CD14-positive monocyte (primary cell): ENCODE measurements around the gene DNAH9. TPM values are rescaled to one million over a fixed set of nuclear protein-coding genes. Genes with fewer than 3 reads are reported as not detected.

Source experiments
- DNase-seq, 3 donors: peaks; one replicate each; pipeline ENCODE4 v3.0.0-alpha.2; 2011 to 2022
- H2AFZ ChIP-seq: 2 replicates; pipeline ENCODE4 v1.6.0; 2012; ENCODE audit warnings: mild to moderate bottlenecking, low read depth, low read length, inconsistent platforms; ENCODE audit not compliant: insufficient read depth, poor library complexity, severe bottlenecking
- H3K27ac ChIP-seq, 2 donors: 1 replicate in 1 of 2; 2 replicates in 1 of 2; pipeline ENCODE4 v1.5.1; 2012 to 2013; ENCODE audit warnings: low read length in 2 of 2, control low read depth in 1 of 2, inconsistent platforms in 1 of 2, low read depth in 1 of 2, mild to moderate bottlenecking in 1 of 2
- H3K27me3 ChIP-seq, 2 donors: one replicate each; pipeline versions ENCODE4 v1.6.0 to v1.6.1; 2011 to 2013; ENCODE audit warnings: low read length in 2 of 2; ENCODE audit not compliant: control insufficient read depth in 2 of 2, insufficient read depth in 2 of 2
- H3K36me3 ChIP-seq, 2 donors: replicated peaks in 1 of 2; 1 replicate in 1 of 2; 2 replicates in 1 of 2; pipeline versions ENCODE4 v1.5.1 to v1.6.1; 2012 to 2013; ENCODE audit warnings: low read length in 2 of 2, control low read depth in 1 of 2, inconsistent platforms in 1 of 2, mild to moderate bottlenecking in 1 of 2; ENCODE audit not compliant: insufficient read depth in 2 of 2, control insufficient read depth in 1 of 2
- H3K4me1 ChIP-seq, 2 donors: 1 replicate in 1 of 2; 2 replicates in 1 of 2; pipeline versions ENCODE4 v1.5.1 to v1.6.1; 2012 to 2013; ENCODE audit warnings: low read length in 2 of 2, control low read depth in 1 of 2, inconsistent platforms in 1 of 2, mild to moderate bottlenecking in 1 of 2, moderate library complexity in 1 of 2; ENCODE audit not compliant: insufficient read depth in 2 of 2, control insufficient read depth in 1 of 2
- H3K4me2 ChIP-seq: replicated peaks from 2 replicates; pipeline ENCODE3; 2012; ENCODE audit warnings: low read length, moderate library complexity, mild to moderate bottlenecking; ENCODE audit not compliant: poor library complexity, severe bottlenecking; ENCODE audit errors: extremely low read depth
- H3K4me3 ChIP-seq, 3 experiments: fragments of 200-600 bp in 1 of 3; sonication (generic) in 1 of 3; replicated peaks in 1 of 3; 1 replicate in 2 of 3; 2 replicates in 1 of 3; pipeline ENCODE4 v1.5.1; 2011 to 2013; ENCODE audit warnings: low read length in 3 of 3, mild to moderate bottlenecking in 3 of 3, control low read depth in 2 of 3, low read depth in 2 of 3, inconsistent platforms in 1 of 3, moderate library complexity in 1 of 3
- H3K79me2 ChIP-seq: 2 replicates; pipeline ENCODE4 v1.6.0; 2012; ENCODE audit warnings: mild to moderate bottlenecking, control low read depth, inconsistent platforms, low read length, moderate library complexity; ENCODE audit not compliant: insufficient read depth
- H3K9ac ChIP-seq: 2 replicates; pipeline ENCODE4 v1.6.0; 2017; ENCODE audit warnings: low read length, mild to moderate bottlenecking; ENCODE audit not compliant: insufficient read depth, poor library complexity, severe bottlenecking
- H3K9me3 ChIP-seq, 2 donors: replicated peaks in 1 of 2; 1 replicate in 1 of 2; 2 replicates in 1 of 2; pipeline versions ENCODE4 v1.5.1 to v1.6.1; 2012 to 2013; ENCODE audit warnings: low read length in 2 of 2, control low read depth in 1 of 2; ENCODE audit not compliant: control insufficient read depth in 1 of 2, insufficient read depth in 1 of 2
- H4K20me1 ChIP-seq: 2 replicates; pipeline ENCODE4 v1.6.0; 2012; ENCODE audit warnings: mild to moderate bottlenecking, low read length, control low read depth, moderate library complexity; ENCODE audit not compliant: insufficient read depth
- H3K27ac Mint-ChIP-seq, 7 donors: one replicate each; pipeline ENCODE4 v1.8.0; 2020; ENCODE audit warnings: mild to moderate bottlenecking in 7 of 7, mixed read lengths in 7 of 7, moderate library complexity in 6 of 7, inconsistent platforms in 2 of 7
- H3K27me3 Mint-ChIP-seq, 3 donors: one replicate each; pipeline ENCODE4 v1.8.0; 2021 to 2022; ENCODE audit warnings: low read depth in 3 of 3, mild to moderate bottlenecking in 3 of 3, mixed read lengths in 3 of 3, moderate library complexity in 3 of 3, inconsistent platforms in 1 of 3
- H3K36me3 Mint-ChIP-seq, 2 donors: one replicate each; pipeline ENCODE4 v1.8.0; 2020; ENCODE audit warnings: mixed read lengths in 2 of 2, inconsistent platforms in 1 of 2, mild to moderate bottlenecking in 1 of 2
- H3K4me1 Mint-ChIP-seq: one replicate; pipeline ENCODE4 v1.8.0; 2020; ENCODE audit warnings: mild to moderate bottlenecking, mixed read lengths
- H3K4me3 Mint-ChIP-seq, 2 donors: one replicate each; pipeline ENCODE4 v1.8.0; 2020; ENCODE audit warnings: mild to moderate bottlenecking in 2 of 2, mixed read lengths in 2 of 2, moderate library complexity in 1 of 2
- H3K9me3 Mint-ChIP-seq, 7 donors: one replicate each; pipeline ENCODE4 v1.8.0; 2020 to 2022; ENCODE audit warnings: mixed read lengths in 7 of 7, mild to moderate bottlenecking in 6 of 7, moderate library complexity in 6 of 7, inconsistent platforms in 2 of 7
- CTCF ChIP-seq: fragments of 200-600 bp; IDR thresholded peaks from one replicate; pipeline ENCODE4 v1.8.0; 2022; ENCODE audit warnings: antibody characterized with exemption, mild to moderate bottlenecking
- WGBS: methylation state at CpG from one replicate; pipeline ENCODE4 v1.1.5; 2013; ENCODE audit warnings: missing lambda C conversion rate; ENCODE audit not compliant: insufficient coverage; 5-methylcytosine and 5-hydroxymethylcytosine counted together
- intact Hi-C, 2 donors: fragments of 100-400 bp; cut with micrococcal nuclease; formaldehyde crosslinking; loops; one replicate each; pipeline versions ENCODE4 v1.15.0 to v1.15.1; 2023
- polyA plus RNA-seq, 3 donors: library from polyadenylated mRNA; depleted of rRNA in 1 of 3; unstranded in 2 of 3; stranded (reverse) in 1 of 3; fragments of 300-500 nt in 2 of 3; fragments of >200 nt in 1 of 3; fragmentation: Illumina TruSeq in 2 of 3; gene quantifications; 1 replicate in 2 of 3; 2 replicates in 1 of 3; pipeline ENCODE4 v1.2.3, GENCODE V29; 2012 to 2021

Gene DNAH9
- polyA plus RNA-seq, 3 donors: not detected

- H3K27ac Mint-ChIP-seq: no peak overlapping the region
- no peaks in the 10 kb centered on the region for H3K79me2 ChIP-seq
- TF ChIP-seq CTCF: no peak
- H3K36me3 Mint-ChIP-seq: no peaks in the 10 kb centered on the region
- intact Hi-C loops: loop anchor here in 1 of 2 donors (10.0 kb wide), 1 partner anchor 56 kb away; no protein-coding TSS in a partner anchor
- DNase-seq: no peak
- H3K4me3 ChIP-seq: no peak overlapping the region
- H3K9ac ChIP-seq: no peak overlapping the region
- peaks cover 4 to 16% (median 14%) of the 10 kb centered on the region in 7 donors for H3K9me3 Mint-ChIP-seq
- H3K36me3 ChIP-seq: no peaks in the 10 kb centered on the region
- H3K9me3 ChIP-seq: peaks cover 10 to 29% of the 10 kb centered on the region in 2 donors
- no peak overlapping the region for H2AFZ ChIP-seq
- H3K27me3 ChIP-seq: no peaks in the 10 kb centered on the region
- WGBS: 96% methylated on average over 11 of the region's 11 CpGs
- no peak overlapping the region for H3K4me3 Mint-ChIP-seq
- no peak overlapping the region for H3K27ac ChIP-seq
- no peaks in the 10 kb centered on the region for H3K4me1 Mint-ChIP-seq
- peaks cover 0 to 4% (median 2%) of the 10 kb centered on the region in 3 donors for H3K27me3 Mint-ChIP-seq
- H4K20me1 ChIP-seq: no peaks in the 10 kb centered on the region
- H3K4me2 ChIP-seq: no peak overlapping the region
- H3K4me1 ChIP-seq: no peaks in the 10 kb centered on the region
Measured at GRCh38 chr17:11719203-11719602, 120.9 kb downstream of the DNAH9 start.

GRCh38 chr17:11719856-11720255 is 121.6 kb downstream of the DNAH9 start:
- 90% methylated on average over 5 of the region's 6 CpGs for WGBS
- peaks cover 4 to 18% (median 15%) of the 10 kb centered on the region in 7 donors for H3K9me3 Mint-ChIP-seq
- no peak overlapping the region for H3K4me3 ChIP-seq
- no peaks in the 10 kb centered on the region for H3K4me1 ChIP-seq
- H3K4me3 Mint-ChIP-seq: no peak overlapping the region
- intact Hi-C loops: loop anchor here in 1 of 2 donors (10.0 kb wide), 1 partner anchor 55 kb away; no protein-coding TSS in a partner anchor
- no peaks in the 10 kb centered on the region for H4K20me1 ChIP-seq
- H3K27ac ChIP-seq: no peak overlapping the region
- no peak overlapping the region for H3K9ac ChIP-seq
- TF ChIP-seq CTCF: no peak
- no peak for DNase-seq
- H3K27me3 Mint-ChIP-seq: peaks cover 0 to 4% (median 2%) of the 10 kb centered on the region in 3 donors
- H3K4me2 ChIP-seq: no peak overlapping the region
- peaks cover 10 to 26% of the 10 kb centered on the region in 2 donors for H3K9me3 ChIP-seq
- H3K27me3 ChIP-seq: no peaks in the 10 kb centered on the region
- no peaks in the 10 kb centered on the region for H3K36me3 Mint-ChIP-seq
- H3K27ac Mint-ChIP-seq: no peak overlapping the region
- H3K79me2 ChIP-seq: no peaks in the 10 kb centered on the region
- H3K36me3 ChIP-seq: no peaks in the 10 kb centered on the region
- H2AFZ ChIP-seq: no peak overlapping the region
- no peaks in the 10 kb centered on the region for H3K4me1 Mint-ChIP-seq
